ENCODE data around the gene PAGE1.

DNA sequence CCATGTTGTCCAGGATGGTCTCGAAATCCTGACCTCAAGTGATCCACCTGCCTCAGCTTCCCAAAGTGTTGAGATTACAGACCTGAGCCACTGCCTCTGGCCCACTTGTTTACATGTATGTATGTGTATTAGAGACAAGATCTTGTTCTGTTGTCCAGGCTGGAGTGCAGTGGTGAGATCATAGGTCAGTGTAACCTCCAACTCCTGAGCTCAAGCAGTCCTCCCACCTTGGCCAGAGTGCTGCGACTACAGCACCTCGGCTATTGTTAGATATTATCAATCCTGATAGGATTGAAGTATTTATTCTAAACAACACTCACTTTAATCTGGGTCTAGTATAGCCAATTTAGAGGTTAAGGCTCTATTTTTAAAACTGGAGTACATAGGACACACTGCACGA, 36.0 kb downstream of the PAGE1 start:
- TF ChIP-seq CSDC2 (CRISPR knock-in tag; IDR thresholded peaks at IDR 0.05) (no peak), PATZ1 (CRISPR knock-in tag; IDR thresholded peaks at IDR 0.05; ENCODE audit: borderline replicate concordance) (no peak), ZFP30 (CRISPR knock-in tag; IDR thresholded peaks at IDR 0.05) (no peak), SNAI2 (CRISPR knock-in tag; IDR thresholded peaks at IDR 0.05) (no peak), CREB5 (CRISPR knock-in tag; IDR thresholded peaks at IDR 0.05; ENCODE audit: low read depth) (no peak), ZFP3 (CRISPR knock-in tag; IDR thresholded peaks at IDR 0.05) (no peak), POU6F1 (CRISPR knock-in tag; IDR thresholded peaks at IDR 0.05; ENCODE audit: borderline replicate concordance, low read depth) (no peak), ISL1 (CRISPR knock-in tag; IDR thresholded peaks at IDR 0.05) (no peak), ESRRG (CRISPR knock-in tag; IDR thresholded peaks at IDR 0.05) (no peak), ZC3H10 (CRISPR knock-in tag; IDR thresholded peaks at IDR 0.05) (no peak)

Data from SK-N-SH treated with all-trans-retinoic acid at 6 μM for 48 hours (cell line).